Smooth muscle cell (in vitro differentiated cells): ENCODE measurements around the gene VEGFB. TPM values are rescaled to one million over a fixed set of nuclear protein-coding genes. Genes with fewer than 3 reads are reported as not detected.

ENCODE experiments used
- DNase-seq: peaks from one replicate; lab custom pipeline; 2025; ENCODE audit not compliant: unreplicated experiment; lab: John Stamatoyannopoulos, UW
- H2AFZ ChIP-seq: fragments of 200-600 bp; sonication (generic); 2 replicates; pipeline ENCODE4 v1.6.0; 2016; ENCODE audit warnings: antibody characterized with exemption, low read depth, mild to moderate bottlenecking
- H3F3A ChIP-seq: fragments of 200-600 bp; sonication (generic); 2 replicates; pipeline ENCODE4 v1.6.0; 2017; ENCODE audit warnings: antibody characterized with exemption, low read depth
- H3K27ac ChIP-seq: fragments of 200-600 bp; sonication (generic); 2 replicates; pipeline ENCODE4 v1.5.1; 2016; ENCODE audit warnings: low read depth, mild to moderate bottlenecking
- H3K27me3 ChIP-seq: fragments of 200-600 bp; sonication (generic); 2 replicates; pipeline ENCODE4 v1.6.1; 2016; ENCODE audit warnings: low read depth, mild to moderate bottlenecking
- H3K36me3 ChIP-seq: fragments of 200-600 bp; sonication (generic); 2 replicates; pipeline ENCODE4 v1.5.1; 2016; ENCODE audit warnings: low read depth
- H3K4me1 ChIP-seq: fragments of 200-600 bp; sonication (generic); 2 replicates; pipeline ENCODE4 v1.5.1; 2016; ENCODE audit warnings: low read depth
- H3K4me2 ChIP-seq: fragments of 200-600 bp; sonication (generic); 2 replicates; pipeline ENCODE4 v1.6.0; 2016; ENCODE audit warnings: mild to moderate bottlenecking
- H3K4me3 ChIP-seq: fragments of 200-600 bp; sonication (generic); 2 replicates; pipeline ENCODE4 v1.5.1; 2016; ENCODE audit warnings: mild to moderate bottlenecking
- H3K79me2 ChIP-seq: fragments of 200-600 bp; sonication (generic); 2 replicates; pipeline ENCODE4 v1.6.0; 2016; ENCODE audit warnings: low read depth, mild to moderate bottlenecking
- H3K9ac ChIP-seq: fragments of 200-600 bp; sonication (generic); 2 replicates; pipeline ENCODE4 v1.6.0; 2016; ENCODE audit warnings: low read depth
- H3K9me3 ChIP-seq: fragments of 200-600 bp; sonication (generic); replicated peaks from 2 replicates; pipeline ENCODE4 v1.5.1; 2016; ENCODE audit warnings: low read depth
- H4K20me1 ChIP-seq: fragments of 200-600 bp; sonication (generic); 2 replicates; pipeline ENCODE4 v1.6.0; 2016; ENCODE audit warnings: low read depth
- CTCF ChIP-seq: fragments of 200-600 bp; sonication (generic); IDR thresholded peaks from 2 replicates; pipeline ENCODE4 v1.5.1; 2017; ENCODE audit warnings: borderline replicate concordance, mild to moderate bottlenecking, antibody characterized with exemption; ENCODE audit not compliant: insufficient read depth, poor library complexity, severe bottlenecking
- WGBS: methylation state at CpG from one replicate; pipeline ENCODE4 v1.1.7; 2016; ENCODE audit warnings: low lambda C conversion rate; 5-methylcytosine and 5-hydroxymethylcytosine counted together
- polyA plus RNA-seq: library from polyadenylated mRNA; unstranded; fragments of >200 nt; fragmentation: Nextera tagmentation; extraction: Ambion mirVana; gene quantifications from 2 replicates; pipeline ENCODE4 v1.2.1, GENCODE V29; 2016
- total RNA-seq: library from RNA; depleted of rRNA; stranded (reverse); fragments of >200 nt; gene quantifications from 2 replicates; pipeline ENCODE4 v1.2.3, GENCODE V29; 2014

Gene VEGFB
- total and polyA plus RNA-seq, 2 experiments from 2014 or later: 27.9 to 96.5 TPM

DNA sequence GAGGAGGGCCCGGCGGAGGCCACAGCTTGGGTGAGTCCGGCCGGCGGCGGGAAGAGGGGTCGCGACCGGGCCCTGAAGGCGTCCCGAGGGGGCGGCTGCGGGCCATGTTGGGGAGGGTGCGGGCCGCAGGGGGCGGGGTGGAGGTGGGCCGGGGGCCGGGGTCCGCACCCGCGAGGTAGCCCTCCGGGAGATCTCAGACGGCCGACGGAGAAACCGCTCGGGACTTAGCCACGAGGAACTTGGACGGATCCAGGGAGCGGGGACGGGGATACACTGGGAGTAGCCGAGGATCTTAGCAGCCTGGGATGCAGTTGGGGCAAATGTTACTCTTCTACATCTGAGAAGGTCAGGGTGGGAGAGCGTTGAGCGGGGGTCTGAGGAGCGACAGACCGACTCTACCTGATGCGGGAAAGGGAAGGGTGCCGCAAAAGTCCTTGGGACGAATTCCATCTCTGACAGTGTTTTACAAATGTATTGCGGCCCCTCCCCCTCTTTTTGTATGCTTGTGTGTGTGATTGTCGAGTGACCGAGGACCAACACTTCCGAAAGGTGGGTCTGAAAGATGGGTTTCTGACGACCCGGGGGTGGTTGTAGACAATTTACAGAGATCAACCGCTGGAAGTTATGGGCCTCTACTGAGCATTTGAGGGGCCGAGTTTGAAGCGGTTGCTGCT lies 47.8 kb upstream of the VEGFB start:
- Histone ChIP-seq H3F3A (peaks cover 7% of the 10 kb centered on the region), H3K9ac (no peak overlapping the region), H3K27ac (peak overlapping the region; percentile 62), H3K4me1 (peaks cover 7% of the 10 kb centered on the region), H3K36me3 (no peaks in the 10 kb centered on the region), H3K4me2 (no peak overlapping the region), H3K79me2 (peaks cover 15% of the 10 kb centered on the region), H2AFZ (no peak overlapping the region), H3K27me3 (no peaks in the 10 kb centered on the region), H4K20me1 (peaks cover 27% of the 10 kb centered on the region), H3K9me3 (no peaks in the 10 kb centered on the region), H3K4me3 (no peak overlapping the region)
- DNase-seq: no peak
- TF ChIP-seq CTCF: no peak
- 1% methylated on average over 46 of the region's 48 CpGs for WGBS

DNA sequence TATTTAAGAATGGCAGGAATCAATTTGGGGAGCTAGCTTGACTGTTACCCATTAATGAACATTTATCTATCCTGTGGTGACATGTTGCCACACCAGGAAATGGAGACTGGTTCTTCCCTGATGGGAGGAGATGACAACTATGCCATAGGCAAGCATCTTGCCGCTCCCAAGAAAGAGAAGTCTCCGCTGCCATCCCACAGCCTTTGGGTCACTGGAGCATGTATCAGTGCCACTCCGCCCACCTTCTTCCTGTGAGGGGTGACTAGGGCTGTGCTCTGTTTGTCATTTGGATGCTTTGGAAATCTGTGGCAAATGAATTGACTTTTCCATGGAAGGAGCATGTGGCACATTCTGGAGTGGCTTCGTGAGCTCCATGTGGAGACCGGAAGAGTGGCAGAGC lies 42.0 kb upstream of the VEGFB start:
- Histone ChIP-seq H3K4me3 (no peak overlapping the region), H2AFZ (no peak overlapping the region), H3K79me2 (peaks cover 12% of the 10 kb centered on the region), H3K27me3 (no peaks in the 10 kb centered on the region), H3K27ac (no peak overlapping the region), H4K20me1 (peaks cover 71% of the 10 kb centered on the region), H3K9ac (no peak overlapping the region), H3K9me3 (no peaks in the 10 kb centered on the region), H3K4me2 (no peak overlapping the region), H3K36me3 (peaks cover 25% of the 10 kb centered on the region), H3F3A (peaks cover 4% of the 10 kb centered on the region), H3K4me1 (no peaks in the 10 kb centered on the region)
- TF ChIP-seq CTCF: no peak
- 74% methylated on average over 5 of the region's 5 CpGs for WGBS
- no peak for DNase-seq

DNA sequence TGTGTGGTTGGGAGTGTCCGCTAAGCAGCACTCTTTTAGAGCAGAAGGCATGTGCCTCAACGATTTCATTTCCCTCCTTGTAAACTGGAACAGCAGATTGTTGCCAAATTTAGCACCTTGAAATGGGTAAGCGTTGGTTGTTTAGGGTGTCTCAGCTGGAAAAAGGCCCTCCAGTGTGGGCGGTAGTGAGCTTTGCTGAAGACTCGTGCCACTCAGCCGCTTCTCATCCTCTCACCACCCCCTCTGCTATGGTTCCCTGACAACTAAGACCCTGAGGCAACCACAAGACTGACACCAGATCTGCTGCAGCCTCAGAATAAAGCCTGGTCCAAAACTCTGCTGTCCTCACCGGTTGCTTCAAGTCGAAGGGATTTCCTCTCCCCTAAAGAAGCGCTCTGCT lies 37.8 kb upstream of the VEGFB start:
- Histone ChIP-seq H3K4me1 (no peaks in the 10 kb centered on the region), H3K9me3 (no peaks in the 10 kb centered on the region), H2AFZ (no peak overlapping the region), H3K36me3 (peaks cover 34% of the 10 kb centered on the region), H3K4me3 (no peak overlapping the region), H3K4me2 (no peak overlapping the region), H4K20me1 (peaks cover 47% of the 10 kb centered on the region), H3F3A (no peaks in the 10 kb centered on the region), H3K79me2 (peaks cover 12% of the 10 kb centered on the region), H3K27ac (no peak overlapping the region), H3K27me3 (no peaks in the 10 kb centered on the region), H3K9ac (no peak overlapping the region)
- TF ChIP-seq CTCF: no peak
- WGBS: 59% methylated on average over 9 of the region's 9 CpGs
- DNase-seq: no peak

DNA sequence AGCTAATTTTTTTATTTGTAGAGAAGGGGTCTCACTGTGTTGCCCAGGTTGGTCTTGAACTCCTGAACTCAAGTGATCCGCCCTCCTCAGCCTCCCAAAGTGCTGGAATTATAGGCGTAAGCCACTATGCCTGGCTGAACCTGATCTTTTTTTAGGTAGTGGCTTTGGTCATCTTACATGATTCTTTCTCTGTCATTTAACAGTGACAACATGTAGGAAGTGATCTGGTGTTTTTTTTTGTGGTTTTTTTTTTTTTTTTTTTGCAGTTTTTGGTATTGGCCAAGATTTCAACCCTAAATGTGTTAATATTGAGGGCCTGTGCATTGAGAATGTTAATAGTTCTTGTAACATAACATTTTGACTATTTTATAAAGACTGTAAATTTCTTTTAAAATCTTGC lies 35.9 kb upstream of the VEGFB start:
- Histone ChIP-seq H3F3A (no peaks in the 10 kb centered on the region), H3K4me1 (no peaks in the 10 kb centered on the region), H3K4me2 (no peak overlapping the region), H3K9ac (no peak overlapping the region), H3K27ac (no peak overlapping the region), H2AFZ (no peak overlapping the region), H3K36me3 (peaks cover 38% of the 10 kb centered on the region), H3K27me3 (no peaks in the 10 kb centered on the region), H4K20me1 (peaks cover 33% of the 10 kb centered on the region), H3K79me2 (peaks cover 5% of the 10 kb centered on the region), H3K4me3 (no peak overlapping the region), H3K9me3 (no peaks in the 10 kb centered on the region)
- no peak for TF ChIP-seq CTCF
- WGBS: 95% methylated on average over 2 of the region's 2 CpGs
- no peak for DNase-seq
